MM.1S (cell line): ENCODE data around the gene MUC20.
A peak's percentile ranks its signal among the peaks of the same experiment; 100 is the strongest.
"Not testable (repeated sequence)": the region's sequence is repeated elsewhere in the genome, so short reads cannot be mapped to it uniquely, and the experiment has no call there.

Experiments used
- DNase-seq: peaks from one replicate; pipeline ENCODE4 v3.0.0-alpha.2; 2015
- H2AFZ ChIP-seq: fragments of 300-600 bp; sonication (generic); 2 replicates; pipeline ENCODE4 v1.6.0; 2016; ENCODE audit warnings: antibody characterized with exemption, low read length
- H3F3A ChIP-seq: fragments of 300-600 bp; sonication (generic); 2 replicates; pipeline ENCODE4 v1.6.1; 2016; ENCODE audit warnings: mild to moderate bottlenecking, antibody characterized with exemption, low read length, moderate library complexity, mixed read lengths; ENCODE audit not compliant: insufficient read depth
- H3K27ac ChIP-seq: fragments of 300-600 bp; sonication (generic); 2 replicates; pipeline ENCODE4 v1.5.1; 2016; ENCODE audit warnings: mild to moderate bottlenecking, low read length
- H3K27me3 ChIP-seq: fragments of 300-600 bp; sonication (generic); replicated peaks from 2 replicates; pipeline ENCODE4 v1.6.0; 2016; ENCODE audit warnings: low read length; ENCODE audit not compliant: insufficient read depth
- H3K36me3 ChIP-seq: fragments of 300-600 bp; sonication (generic); replicated peaks from 2 replicates; pipeline ENCODE4 v1.6.1; 2016; ENCODE audit warnings: mild to moderate bottlenecking, low read length, mixed read lengths; ENCODE audit not compliant: insufficient read depth
- H3K4me1 ChIP-seq: fragments of 300-600 bp; sonication (generic); 2 replicates; pipeline ENCODE4 v1.6.1; 2016; ENCODE audit warnings: low read length, mixed read lengths
- H3K4me2 ChIP-seq: fragments of 300-600 bp; sonication (generic); 2 replicates; pipeline ENCODE4 v1.6.0; 2016; ENCODE audit warnings: low read depth, low read length
- H3K4me3 ChIP-seq: fragments of 300-600 bp; sonication (generic); 2 replicates; pipeline ENCODE4 v1.5.1; 2016; ENCODE audit warnings: low read length, mixed read lengths
- H3K79me2 ChIP-seq: fragments of 300-600 bp; sonication (generic); 2 replicates; pipeline ENCODE4 v1.6.1; 2016; ENCODE audit warnings: mixed run types, low read length, mixed read lengths
- H3K9ac ChIP-seq: fragments of 300-600 bp; sonication (generic); 2 replicates; pipeline ENCODE4 v1.6.1; 2016; ENCODE audit warnings: low read length, mixed read lengths
- H3K9me2 ChIP-seq: fragments of 300-600 bp; sonication (generic); replicated peaks from 2 replicates; pipeline ENCODE4 v1.6.1; 2016; ENCODE audit warnings: mild to moderate bottlenecking, low read length, mixed read lengths; ENCODE audit not compliant: insufficient read depth
- H3K9me3 ChIP-seq: fragments of 300-600 bp; sonication (generic); replicated peaks from 2 replicates; pipeline ENCODE4 v1.6.1; 2016; ENCODE audit warnings: mild to moderate bottlenecking, low read length, mixed read lengths; ENCODE audit not compliant: insufficient read depth
- H4K20me1 ChIP-seq: fragments of 300-600 bp; sonication (generic); 2 replicates; pipeline ENCODE4 v1.6.1; 2016; ENCODE audit warnings: mild to moderate bottlenecking, low read length, moderate library complexity, mixed read lengths; ENCODE audit not compliant: insufficient read depth

The MUC20 gene

GRCh38 chr3:195683722-195684526 is 36.9 kb upstream of the MUC20 start:
- not testable (repeated sequence) for H3K4me3 ChIP-seq, H4K20me1 ChIP-seq, H3K9me2 ChIP-seq, H3K9ac ChIP-seq, H3K4me1 ChIP-seq, H3K9me3 ChIP-seq, H3K36me3 ChIP-seq, H3K27ac ChIP-seq, H3K4me2 ChIP-seq, H3K79me2 ChIP-seq, H2AFZ ChIP-seq, DNase-seq, H3F3A ChIP-seq, H3K27me3 ChIP-seq

- not testable (repeated sequence) for H3K79me2 ChIP-seq, H3K4me2 ChIP-seq, H3K4me3 ChIP-seq, H3K9ac ChIP-seq, H3K27ac ChIP-seq, H3K36me3 ChIP-seq, H3K27me3 ChIP-seq, H3K9me3 ChIP-seq, H2AFZ ChIP-seq, H3K4me1 ChIP-seq, H4K20me1 ChIP-seq, H3F3A ChIP-seq, H3K9me2 ChIP-seq
- peak; percentile 3 for DNase-seq
These were observed 36.1 kb upstream of the MUC20 start for GRCh38 chr3:195684527-195685257.

GRCh38 chr3:195686537-195687208 is 34.1 kb upstream of the MUC20 start:
- H3K4me1 ChIP-seq, H3K27ac ChIP-seq, H3F3A ChIP-seq, H3K79me2 ChIP-seq, H3K9me2 ChIP-seq, H3K9ac ChIP-seq, H3K4me3 ChIP-seq, H3K36me3 ChIP-seq, H3K9me3 ChIP-seq, H3K4me2 ChIP-seq, H4K20me1 ChIP-seq, H3K27me3 ChIP-seq, H2AFZ ChIP-seq: not testable (repeated sequence)
- peak; percentile 3 for DNase-seq

DNA sequence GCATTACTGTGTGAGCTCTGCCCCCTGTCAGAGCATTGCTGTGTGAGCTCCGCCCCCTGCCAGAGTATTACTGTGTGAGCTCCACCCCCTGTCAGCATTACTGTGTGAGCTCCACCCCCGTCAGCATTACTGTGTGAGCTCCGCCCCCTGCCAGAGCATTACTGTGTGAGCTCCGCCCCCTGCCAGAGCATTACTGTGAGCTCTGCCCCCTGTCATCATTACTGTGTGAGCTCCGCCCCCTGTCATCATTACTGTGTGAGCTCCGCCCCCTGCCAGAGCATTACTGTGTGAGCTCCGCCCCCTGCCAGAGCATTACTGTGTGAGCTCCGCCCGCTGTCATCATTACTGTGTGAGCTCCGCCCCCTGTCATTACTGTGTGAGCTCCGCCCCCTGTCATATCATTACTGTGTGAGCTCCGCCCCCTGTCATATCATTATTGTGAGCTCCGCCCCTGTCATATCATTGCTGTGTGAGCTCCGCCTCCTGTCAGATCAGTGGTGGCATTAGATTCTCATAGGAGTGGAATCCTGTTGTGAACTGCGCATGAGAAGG is 33.5 kb upstream of the MUC20 start:
- not testable (repeated sequence) for H4K20me1 ChIP-seq, H3K9me2 ChIP-seq, H3K4me2 ChIP-seq, H3K9ac ChIP-seq, H3K27me3 ChIP-seq, H3K9me3 ChIP-seq, H3K27ac ChIP-seq, H2AFZ ChIP-seq, H3K4me1 ChIP-seq, H3K36me3 ChIP-seq, H3F3A ChIP-seq, H3K4me3 ChIP-seq, H3K79me2 ChIP-seq
- DNase-seq, result peak; percentile 22

DNA sequence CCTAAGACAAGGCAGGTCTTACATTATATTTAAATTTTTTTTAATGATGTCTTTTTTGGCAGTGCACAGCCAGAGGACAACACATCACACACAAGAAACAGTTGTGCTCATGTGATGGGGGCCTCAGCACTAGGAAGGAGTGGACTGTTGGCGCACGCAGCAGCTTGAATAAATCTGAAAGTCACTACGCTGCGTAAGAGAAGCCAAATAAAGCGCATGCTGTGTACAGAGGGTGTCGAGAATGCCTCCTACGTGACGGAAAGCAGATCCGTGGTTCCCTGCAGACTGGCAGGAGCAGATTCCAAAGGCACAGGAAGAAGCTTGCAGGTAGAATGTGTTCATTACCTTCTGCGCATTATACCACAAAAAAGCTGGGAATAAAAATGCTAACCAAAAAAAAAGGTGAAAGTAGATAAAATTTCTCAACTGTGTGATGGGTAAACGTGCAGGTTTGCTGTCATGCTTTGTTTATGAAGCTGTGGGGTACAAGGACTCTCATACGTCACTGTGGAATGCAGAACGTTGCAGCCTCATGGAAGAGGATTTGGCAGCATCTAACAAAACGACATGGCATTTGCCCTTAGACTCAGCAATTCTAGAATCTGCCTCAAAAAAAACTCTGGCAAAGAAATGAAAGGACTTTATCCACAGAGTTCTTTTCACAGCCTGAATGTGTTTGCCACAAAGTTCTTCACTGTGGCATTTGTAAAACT is 32.2 kb upstream of the MUC20 start:
- H3K9me3 ChIP-seq, H3K9me2 ChIP-seq, H2AFZ ChIP-seq, DNase-seq, H3K27ac ChIP-seq, H4K20me1 ChIP-seq, H3K4me1 ChIP-seq, H3K4me3 ChIP-seq, H3F3A ChIP-seq, H3K79me2 ChIP-seq, H3K27me3 ChIP-seq, H3K4me2 ChIP-seq, H3K9ac ChIP-seq, H3K36me3 ChIP-seq: not testable (repeated sequence)

DNA sequence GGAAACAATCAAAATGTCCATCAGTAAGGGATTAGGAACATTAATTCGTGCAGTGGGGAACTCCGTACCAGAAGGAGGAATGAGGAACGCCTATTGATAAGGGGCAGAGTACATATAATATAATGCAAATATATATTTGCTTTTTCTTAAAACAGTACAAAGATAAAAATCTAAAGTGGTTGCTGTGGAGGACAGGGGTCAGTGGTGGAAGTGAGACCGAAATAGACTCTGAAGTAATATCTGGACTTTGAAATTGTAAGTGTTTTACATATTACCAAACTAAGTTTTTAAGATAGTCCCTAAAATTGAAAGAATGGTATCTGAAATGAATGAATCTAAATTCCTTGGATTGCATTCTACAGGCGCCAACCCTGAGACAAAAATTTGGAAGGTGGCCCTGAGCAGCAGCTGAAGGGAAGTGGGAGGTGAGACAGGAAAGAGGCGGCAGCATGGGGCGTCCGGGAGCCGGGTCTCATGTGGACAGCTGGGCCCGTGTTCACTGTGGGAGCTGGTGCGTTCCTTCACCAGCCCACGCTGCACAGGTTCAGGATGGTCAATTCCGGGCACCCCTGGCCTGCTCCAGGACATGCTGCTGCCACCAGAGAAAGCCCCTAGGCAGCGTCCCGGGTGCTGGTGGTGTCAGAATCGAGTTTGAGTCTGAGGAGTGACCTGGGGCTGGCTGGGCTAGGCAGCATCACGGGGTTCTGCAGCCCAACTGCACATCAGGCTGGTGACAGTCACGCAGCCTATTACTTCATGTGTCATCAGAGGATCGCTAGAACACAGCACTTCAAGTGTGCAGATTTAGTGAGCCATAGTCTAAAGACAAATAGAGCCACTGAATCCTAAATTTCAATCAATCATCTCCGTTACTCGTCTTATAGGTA is 31.4 kb upstream of the MUC20 start:
- not testable (repeated sequence) for H3K4me2 ChIP-seq, H2AFZ ChIP-seq, H4K20me1 ChIP-seq, H3K9ac ChIP-seq, H3K9me2 ChIP-seq, H3K27me3 ChIP-seq, H3K79me2 ChIP-seq, H3F3A ChIP-seq, H3K4me1 ChIP-seq, H3K4me3 ChIP-seq, H3K9me3 ChIP-seq, H3K36me3 ChIP-seq, H3K27ac ChIP-seq
- peak; percentile 2 for DNase-seq
